ENCODE measurements around the gene RASA2.
A peak's percentile ranks its signal among the peaks of the same experiment; 100 is the strongest.

DNA sequence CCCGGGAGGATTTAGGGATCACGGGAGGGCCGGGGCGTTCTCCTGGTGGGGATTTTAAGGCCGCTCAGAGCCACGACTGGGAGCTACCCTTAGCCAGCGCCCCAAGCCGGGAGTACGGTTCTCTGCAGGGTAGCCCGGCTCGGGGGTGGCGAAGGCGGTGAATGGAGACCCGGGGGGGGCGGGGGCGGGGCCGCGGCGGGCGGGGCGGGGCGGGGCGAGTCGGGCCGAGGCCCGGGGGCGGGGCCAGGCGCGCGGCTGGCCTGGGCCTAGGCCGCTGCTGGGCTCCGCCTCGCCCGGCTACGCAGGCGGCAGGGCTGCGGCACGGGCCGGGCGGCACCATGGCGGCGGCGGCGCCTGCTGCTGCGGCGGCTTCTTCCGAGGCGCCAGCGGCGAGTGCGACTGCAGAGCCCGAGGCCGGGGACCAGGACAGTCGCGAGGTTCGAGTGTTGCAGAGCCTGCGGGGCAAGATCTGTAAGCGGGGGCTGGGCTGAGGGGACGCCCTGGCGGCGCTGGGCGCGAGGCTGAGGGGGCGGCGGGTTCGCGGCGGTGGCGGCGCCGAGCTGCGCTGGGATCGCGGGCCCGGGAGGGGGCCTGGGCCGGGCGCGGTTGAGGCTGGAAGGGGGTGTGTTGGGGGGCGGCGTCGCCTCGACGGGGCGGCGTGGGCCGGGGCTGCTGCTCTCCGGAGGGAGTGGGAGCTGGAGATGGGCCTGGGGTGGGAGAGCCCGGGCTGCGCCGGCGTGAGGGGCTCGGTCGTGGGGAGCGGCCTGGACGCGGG lies at the start of gene RASA2:
- TF ChIP-seq, protein P1, sequence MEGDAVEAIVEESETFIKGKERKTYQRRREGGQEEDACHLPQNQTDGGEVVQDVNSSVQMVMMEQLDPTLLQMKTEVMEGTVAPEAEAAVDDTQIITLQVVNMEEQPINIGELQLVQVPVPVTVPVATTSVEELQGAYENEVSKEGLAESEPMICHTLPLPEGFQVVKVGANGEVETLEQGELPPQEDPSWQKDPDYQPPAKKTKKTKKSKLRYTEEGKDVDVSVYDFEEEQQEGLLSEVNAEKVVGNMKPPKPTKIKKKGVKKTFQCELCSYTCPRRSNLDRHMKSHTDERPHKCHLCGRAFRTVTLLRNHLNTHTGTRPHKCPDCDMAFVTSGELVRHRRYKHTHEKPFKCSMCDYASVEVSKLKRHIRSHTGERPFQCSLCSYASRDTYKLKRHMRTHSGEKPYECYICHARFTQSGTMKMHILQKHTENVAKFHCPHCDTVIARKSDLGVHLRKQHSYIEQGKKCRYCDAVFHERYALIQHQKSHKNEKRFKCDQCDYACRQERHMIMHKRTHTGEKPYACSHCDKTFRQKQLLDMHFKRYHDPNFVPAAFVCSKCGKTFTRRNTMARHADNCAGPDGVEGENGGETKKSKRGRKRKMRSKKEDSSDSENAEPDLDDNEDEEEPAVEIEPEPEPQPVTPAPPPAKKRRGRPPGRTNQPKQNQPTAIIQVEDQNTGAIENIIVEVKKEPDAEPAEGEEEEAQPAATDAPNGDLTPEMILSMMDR (IDR thresholded peaks at IDR 0.05 in 4 of 5, conservative IDR thresholded peaks at IDR 0.05 in 1 of 5) = no peak
- TF ChIP-seq POLR2A (IDR thresholded peaks at IDR 0.05) = peak; percentile 76 to 77
